Effector CD4-positive, alpha-beta T cell (primary cell): Measurements from ENCODE around the gene ZNF518A.
"Not testable (repeated sequence)": the region's sequence is repeated elsewhere in the genome, so short reads cannot be mapped to it uniquely, and the experiment has no call there.

Experiments
- DNase-seq: peaks from one replicate; pipeline ENCODE4 v3.0.0-alpha.2; 2020

Gene ZNF518A

GRCh38 chr10:96133135-96133534, 3.0 kb downstream of the ZNF518A start:
- no peak for DNase-seq

- no peak for DNase-seq
These were observed 6.7 kb downstream of the ZNF518A start for GRCh38 chr10:96136810-96137209.

GRCh38 chr10:96137567-96137966, 7.5 kb downstream of the ZNF518A start:
- no peak for DNase-seq

DNA sequence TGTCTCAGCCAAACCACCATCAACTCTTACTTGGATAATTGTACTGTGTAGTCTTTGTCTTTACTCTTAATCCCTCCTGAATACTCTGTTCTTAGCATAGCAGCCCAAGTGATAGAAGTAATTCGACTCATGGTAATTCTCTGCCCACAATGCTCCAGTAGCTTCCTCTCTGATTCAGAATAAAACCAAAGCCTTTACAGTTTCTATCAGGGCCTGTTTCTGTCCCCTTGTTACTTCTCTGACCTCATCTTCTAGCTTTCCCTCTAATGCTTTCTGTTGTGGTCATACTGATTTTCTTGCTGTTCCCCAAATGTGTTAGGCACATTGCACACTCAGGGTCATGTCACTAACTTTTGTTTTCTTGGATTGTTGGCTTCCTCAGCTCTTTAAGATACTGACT, 8.0 kb downstream of the ZNF518A start:
- DNase-seq: no peak

- DNase-seq: no peak
These were observed 22.3 kb downstream of the ZNF518A start for GRCh38 chr10:96152437-96152836.

DNA sequence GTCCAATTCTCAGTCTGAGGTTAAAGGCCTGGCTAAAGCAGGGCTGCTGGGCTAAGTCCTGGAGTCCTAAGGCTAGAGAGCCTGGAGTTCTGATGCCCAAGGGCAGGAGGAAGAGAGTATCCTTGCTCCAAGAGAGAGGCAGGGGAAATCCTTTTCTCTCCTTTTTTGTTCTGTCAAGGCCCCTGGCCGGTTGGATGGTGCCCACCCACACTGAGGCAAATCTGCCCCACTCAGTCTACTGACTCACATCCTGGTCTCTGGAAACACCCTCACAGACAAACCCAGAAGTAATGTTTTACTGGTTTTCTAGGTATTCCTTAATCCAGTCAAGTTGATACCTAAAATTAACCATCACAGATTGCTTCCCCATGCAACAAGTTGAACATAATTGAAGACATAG, 23.0 kb downstream of the ZNF518A start:
- no peak for DNase-seq

DNA sequence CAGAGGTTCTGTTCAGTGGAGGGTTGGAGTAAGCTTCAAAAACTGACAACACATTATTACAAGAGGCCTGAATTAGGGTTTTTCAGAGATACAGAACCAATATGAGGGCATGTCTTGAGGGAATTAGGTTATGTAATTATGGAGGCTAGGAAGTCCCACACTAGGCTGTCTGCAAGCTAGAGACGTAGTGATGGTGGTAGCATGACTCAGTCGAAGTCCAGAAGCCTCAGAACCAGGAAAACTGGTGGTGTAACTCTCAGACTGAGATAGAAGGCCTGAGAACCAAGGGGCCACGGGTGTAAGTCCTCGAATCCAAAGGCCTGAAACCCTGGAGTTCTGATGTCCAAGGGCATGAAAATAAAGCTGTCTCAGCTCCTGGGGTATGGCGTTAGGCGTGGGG, 35.6 kb downstream of the ZNF518A start:
- no peak for DNase-seq

GRCh38 chr10:96168546-96168945, 38.4 kb downstream of the ZNF518A start:
- DNase-seq: no peak

DNA sequence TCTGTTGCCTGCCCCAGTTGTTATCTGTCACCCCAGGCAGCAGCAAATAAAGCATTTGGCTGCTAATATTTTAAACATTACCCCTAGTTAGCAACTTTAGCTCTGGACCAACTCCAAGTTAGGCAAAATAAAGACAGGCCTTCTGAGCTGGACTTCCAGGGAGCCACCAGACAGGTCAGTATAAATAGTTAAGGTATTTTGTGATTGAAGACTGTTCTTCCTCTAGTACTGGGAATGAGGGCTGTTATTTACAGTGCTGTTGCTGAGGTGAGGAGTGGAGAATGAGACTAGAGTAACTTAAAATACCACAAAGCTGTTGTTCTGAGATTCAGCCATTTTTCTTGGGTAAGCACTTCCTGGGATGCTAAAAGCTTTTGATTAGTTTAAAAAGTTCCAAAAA, 40.1 kb downstream of the ZNF518A start:
- DNase-seq: no peak

DNA sequence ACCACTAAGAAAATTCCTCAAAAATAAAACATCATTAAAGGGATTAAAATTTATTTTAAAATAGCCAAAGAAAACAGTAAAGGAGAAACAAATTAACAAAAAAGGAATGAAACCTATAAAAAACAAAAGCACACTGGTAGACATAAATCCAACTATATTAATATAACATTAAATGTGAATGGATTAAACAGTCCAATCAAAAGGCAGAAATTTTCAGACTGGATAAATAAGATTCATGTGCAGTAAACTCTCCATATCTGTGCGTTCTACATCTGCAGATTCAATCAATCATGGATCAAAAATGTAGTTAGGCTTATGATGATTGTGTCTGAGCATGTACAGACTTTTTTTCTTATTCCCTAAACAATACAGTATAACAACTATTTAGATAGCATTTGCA, 42.6 kb downstream of the ZNF518A start:
- DNase-seq: no peak

GRCh38 chr10:96176985-96177384, 46.9 kb downstream of the ZNF518A start:
- DNase-seq: no peak

DNA sequence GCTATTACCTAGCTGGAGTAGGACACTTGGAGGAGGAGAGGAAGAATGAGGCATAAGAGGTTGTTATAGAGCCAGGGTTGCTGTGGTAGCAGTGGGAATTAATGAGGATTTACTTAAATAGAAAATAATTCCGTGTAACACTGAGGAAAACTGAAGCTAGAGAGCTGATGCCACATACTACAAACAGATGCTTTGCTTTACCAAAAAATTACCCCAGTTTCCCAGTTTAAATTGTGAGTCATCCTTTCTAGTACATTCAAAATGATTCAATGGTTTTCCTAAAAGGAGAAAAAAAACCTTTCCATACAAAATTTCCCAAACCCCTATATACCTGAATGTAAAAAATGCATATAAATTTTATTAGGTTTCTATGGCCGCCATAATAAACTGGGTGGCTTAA, 58.3 kb downstream of the ZNF518A start:
- DNase-seq: no peak

- DNase-seq: no peak
These were observed 58.8 kb downstream of the ZNF518A start for GRCh38 chr10:96188916-96189315.

DNA sequence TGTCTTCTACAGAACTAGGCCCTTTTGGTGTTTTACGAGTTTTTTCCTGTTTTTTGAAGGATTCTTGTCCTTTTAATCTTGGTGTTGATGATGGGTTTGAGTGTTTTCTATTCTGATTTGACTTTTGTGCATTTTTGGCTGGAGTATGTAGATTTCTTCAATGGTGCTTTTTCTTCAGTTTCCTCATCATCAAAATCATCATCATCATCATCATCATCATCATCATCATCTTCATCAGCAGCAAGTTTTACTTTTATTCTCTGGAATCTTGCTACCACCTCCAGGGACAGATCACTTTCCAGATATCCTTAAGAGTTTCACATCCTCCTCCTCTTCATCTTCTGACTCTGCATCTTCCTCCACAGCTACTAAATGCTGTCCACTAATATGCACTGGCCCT, 59.4 kb downstream of the ZNF518A start:
- DNase-seq: not testable (repeated sequence)

- no peak for DNase-seq
These were observed 71.4 kb downstream of the ZNF518A start for GRCh38 chr10:96201525-96201924.

GRCh38 chr10:96205580-96205979, 75.5 kb downstream of the ZNF518A start:
- DNase-seq: no peak

- no peak for DNase-seq
These were observed 78.2 kb downstream of the ZNF518A start for GRCh38 chr10:96208271-96208670.

- DNase-seq: no peak
These were observed 78.8 kb downstream of the ZNF518A start for GRCh38 chr10:96208946-96209345.

GRCh38 chr10:96211764-96212163, 81.7 kb downstream of the ZNF518A start:
- no peak for DNase-seq

GRCh38 chr10:96212911-96213310, 82.8 kb downstream of the ZNF518A start:
- DNase-seq: no peak
